Measurements from ENCODE around the gene LRRTM1.

The LRRTM1 gene

GRCh38 chr2:80303909-80304837, at the start of gene LRRTM1:
Gene LRRTM1, minus strand, starts transcription at chr2:80304752. Its CDS starts 933 bp downstream, at chr2:80303819.
- DNase-seq (ENCODE audit: low spot score) = peak; percentile 65

DNA sequence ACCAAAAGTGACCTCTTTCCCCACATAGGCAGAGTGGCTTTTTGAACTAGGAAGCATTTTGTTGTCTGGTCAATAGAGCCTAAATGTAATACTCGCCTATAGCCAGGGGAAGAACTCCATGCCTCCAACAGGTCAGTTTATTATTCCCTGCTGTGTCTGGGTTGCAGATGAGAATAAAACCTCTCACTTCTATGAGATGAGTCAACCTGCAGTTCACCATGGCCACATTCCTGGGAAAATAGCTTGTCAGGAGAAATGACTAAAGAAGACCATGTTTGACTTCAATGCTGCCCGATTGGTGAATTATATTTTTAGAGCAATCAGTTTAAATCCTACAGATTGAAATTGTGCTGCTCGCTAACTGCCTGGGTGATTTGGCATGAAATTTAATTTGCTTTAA, 46.7 kb upstream of the LRRTM1 start:
- no peak for DNase-seq (ENCODE audit: low spot score)

DNA sequence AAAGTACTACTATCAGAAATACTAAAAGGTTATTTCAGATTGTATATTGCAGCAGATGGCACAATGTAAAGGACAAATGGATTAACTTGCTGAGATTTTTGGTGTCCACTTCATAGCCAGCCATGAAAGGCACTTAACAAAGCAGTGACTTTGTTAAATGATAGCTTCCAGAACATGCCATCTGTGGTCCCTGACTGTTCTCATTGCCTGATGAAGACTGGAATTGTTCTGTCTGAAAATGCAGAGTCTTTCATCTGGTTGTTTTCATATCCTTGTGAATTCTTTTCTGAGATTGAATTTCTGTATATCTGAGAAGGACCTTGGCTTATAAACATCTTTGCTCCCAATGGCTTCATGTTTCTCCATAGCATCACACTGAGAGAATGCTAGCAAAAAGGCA, 44.4 kb upstream of the LRRTM1 start:
- DNase-seq (ENCODE audit: low spot score) = no peak

GRCh38 chr2:80348078-80348477, 43.5 kb upstream of the LRRTM1 start:
- DNase-seq (ENCODE audit: low spot score) = no peak

DNA sequence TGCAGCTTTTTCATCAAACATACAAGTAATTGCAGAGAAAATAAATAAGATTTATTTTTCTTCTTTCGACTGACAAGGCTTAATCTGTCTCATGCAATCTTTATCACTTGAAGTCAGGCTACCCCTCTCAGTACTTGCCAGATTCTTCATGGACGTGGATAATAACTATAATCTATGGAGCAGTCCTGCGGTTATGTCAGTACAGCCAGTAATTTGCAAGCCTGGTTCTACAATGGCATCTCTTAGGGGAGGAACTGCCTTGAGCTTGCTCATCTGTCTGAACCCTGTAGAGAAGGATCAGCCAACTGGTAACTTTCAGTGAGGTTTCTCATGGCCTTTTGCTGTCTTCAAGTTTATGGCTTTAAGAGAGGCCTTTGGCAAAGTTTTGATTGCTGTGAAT, 35.5 kb upstream of the LRRTM1 start:
- DNase-seq (ENCODE audit: low spot score) = no peak

- no peak for DNase-seq (ENCODE audit: low spot score)
These were observed 34.2 kb upstream of the LRRTM1 start for GRCh38 chr2:80338794-80339193.

- no peak for DNase-seq (ENCODE audit: low spot score)
These were observed 30.9 kb upstream of the LRRTM1 start for GRCh38 chr2:80335411-80335810.

DNA sequence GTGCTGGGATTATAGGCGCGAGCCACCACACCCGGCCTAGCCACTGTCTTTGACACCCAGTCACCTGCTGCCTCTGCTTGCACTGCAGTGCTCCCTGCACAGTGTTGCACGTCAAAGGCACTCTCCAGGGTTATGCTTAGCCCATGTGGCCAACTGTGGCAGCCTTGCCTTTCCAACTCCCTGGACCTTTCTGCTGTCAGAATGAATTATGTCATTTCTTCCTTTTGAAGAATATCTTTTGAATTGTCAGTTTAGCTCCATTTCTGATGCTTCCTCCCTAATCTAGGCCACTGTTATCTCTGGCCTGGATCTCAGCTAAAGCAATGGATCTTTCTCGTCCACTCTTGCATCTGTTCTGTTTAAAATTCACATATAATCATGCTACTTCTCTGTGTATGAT, 29.3 kb upstream of the LRRTM1 start:
- no peak for DNase-seq (ENCODE audit: low spot score)

DNA sequence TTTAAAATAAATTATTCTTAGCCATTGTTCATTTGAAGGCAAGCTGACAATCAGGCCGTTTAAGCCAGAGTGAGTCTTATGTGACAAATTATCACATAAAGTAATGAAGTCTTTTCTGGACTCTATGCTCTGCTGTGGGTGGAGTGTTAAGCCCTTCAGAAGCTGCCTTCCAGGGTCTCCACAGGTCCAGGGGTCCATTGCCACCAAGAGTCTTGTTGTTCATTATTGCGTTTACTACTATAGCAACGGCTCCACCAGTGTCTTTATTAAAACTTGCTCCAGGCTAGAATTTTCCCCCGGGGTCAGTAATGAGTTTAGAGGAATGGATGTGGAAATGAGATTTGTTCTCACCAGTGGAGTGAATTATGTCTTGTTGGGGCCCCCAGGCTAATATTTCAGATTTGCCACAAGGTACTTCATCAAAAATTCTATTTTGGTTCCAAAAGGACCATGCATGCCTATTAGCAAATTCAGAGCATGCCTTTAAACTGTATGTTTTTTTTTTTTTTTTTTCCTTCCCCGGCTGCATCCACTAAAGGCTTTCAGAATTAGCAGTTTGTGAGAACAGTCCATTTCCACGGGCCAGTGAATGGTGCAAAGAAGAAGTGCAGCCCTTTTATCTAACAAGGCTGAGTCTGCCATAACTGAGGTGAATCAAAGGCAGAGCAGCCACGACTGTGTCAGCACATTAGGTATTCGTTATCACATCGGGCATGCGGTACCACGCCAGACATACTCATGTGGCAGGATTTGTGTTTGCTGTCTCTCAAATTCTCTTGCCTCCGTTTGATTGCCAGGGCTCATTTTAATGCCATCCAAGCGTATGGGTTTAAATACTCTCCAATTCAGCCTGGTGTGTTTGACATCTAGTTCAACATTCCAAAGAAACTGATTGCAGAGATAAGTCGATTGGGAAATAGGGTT, 26.2 kb upstream of the LRRTM1 start:
- DNase-seq (ENCODE audit: low spot score) = no peak

DNA sequence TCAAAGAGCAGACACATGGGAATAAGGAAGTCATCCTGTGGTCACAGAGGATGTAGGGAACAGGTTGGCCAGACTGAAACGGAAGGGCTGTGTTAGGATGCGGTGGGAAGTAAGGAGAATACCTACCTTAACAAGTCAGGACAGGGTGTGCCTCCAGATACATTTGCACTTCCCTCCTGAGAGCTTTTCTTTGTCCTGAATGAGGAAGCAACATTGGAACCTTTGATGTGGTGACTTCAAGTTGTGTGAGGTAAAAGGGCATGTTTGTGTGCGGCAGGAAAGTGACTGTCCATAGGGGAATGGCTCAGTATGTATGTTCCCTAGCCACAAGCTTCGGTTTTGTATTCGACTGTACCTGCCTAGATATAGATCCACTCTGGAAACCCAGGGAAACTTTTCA, 24.9 kb upstream of the LRRTM1 start:
- DNase-seq (ENCODE audit: low spot score) = no peak

DNA sequence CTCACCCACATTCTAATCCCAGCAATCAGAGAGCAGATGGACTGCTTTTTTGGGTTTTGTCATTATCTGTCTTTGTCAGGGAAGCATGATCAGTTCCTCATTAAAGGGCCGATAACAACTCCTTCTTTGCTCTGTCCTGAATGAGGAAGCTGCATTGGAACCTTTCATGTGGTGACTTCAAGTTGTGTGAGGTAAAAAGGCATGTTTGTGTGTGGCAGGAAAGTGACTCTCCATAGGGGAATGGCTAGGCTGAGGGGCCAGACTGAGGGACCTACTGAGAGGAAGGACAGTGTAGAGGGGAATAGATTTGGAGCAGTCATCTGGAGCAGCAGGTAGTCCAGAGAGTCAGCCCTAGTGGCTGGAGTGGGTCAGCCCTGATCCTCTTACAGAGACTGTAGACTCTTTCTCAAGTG, 23.6 kb upstream of the LRRTM1 start:
- DNase-seq (ENCODE audit: low spot score) = no peak

DNA sequence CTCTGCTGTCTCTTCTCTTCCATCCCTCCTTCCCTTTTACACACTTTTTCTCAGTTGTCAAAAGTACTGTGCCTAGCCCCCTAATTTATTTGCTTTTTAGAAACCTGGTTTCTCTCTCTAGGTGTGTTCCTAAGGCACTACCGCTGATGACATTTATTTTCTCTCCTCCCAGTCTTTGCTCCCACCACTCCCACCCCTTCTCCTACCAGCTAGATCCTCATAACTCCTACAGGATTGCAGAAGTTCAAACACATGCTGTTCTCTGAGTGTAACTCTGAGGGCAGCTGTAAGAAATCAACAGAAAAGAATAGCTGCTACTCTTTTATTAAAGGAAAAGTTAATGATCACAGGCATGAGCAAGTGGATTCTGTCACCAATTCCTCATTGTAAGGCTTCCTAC, 22.3 kb upstream of the LRRTM1 start:
- DNase-seq (ENCODE audit: low spot score) = no peak

DNA sequence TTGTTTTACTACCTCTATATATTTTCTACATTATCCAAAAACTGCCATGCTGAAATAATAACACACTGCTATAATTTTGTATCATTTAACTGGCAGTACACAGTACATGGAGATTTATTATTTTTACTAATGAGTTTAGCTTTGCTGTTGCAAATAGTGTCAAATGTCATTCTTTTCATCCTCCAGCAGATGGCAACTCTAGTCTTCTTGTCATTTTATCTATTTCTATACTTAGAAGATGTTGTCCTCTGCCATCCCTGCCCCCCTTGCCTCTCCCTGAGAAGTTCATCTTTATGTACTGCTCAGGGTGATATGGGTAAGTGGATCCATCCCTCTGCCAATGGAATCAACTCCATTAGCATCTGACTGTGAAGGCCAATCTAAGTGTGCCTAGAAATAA, 21.7 kb upstream of the LRRTM1 start:
- DNase-seq (ENCODE audit: low spot score) = peak; percentile 36

DNA sequence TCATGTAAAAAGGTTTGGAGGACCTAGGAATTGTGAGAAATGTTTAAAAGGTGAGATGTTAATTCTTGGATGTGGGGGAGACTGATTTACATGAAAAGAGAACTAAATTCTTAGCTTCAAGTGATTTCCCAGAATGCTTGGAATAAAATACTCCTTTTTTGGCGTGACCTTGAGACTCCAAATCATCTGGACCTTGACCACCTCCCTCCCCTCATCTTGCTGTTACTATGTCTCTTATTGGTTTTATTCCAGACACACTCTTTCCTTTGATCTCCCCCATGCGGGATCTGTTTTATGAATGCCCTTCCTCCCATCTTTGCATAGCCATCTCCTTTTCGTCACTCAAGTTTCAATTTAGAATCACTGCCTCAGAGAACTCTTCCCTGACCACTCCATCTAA, 20.0 kb upstream of the LRRTM1 start:
- no peak for DNase-seq (ENCODE audit: low spot score)

GRCh38 chr2:80323610-80324009, 19.1 kb upstream of the LRRTM1 start:
- DNase-seq (ENCODE audit: low spot score) = no peak

GRCh38 chr2:80322958-80323357, 18.4 kb upstream of the LRRTM1 start:
- no peak for DNase-seq (ENCODE audit: low spot score)

DNA sequence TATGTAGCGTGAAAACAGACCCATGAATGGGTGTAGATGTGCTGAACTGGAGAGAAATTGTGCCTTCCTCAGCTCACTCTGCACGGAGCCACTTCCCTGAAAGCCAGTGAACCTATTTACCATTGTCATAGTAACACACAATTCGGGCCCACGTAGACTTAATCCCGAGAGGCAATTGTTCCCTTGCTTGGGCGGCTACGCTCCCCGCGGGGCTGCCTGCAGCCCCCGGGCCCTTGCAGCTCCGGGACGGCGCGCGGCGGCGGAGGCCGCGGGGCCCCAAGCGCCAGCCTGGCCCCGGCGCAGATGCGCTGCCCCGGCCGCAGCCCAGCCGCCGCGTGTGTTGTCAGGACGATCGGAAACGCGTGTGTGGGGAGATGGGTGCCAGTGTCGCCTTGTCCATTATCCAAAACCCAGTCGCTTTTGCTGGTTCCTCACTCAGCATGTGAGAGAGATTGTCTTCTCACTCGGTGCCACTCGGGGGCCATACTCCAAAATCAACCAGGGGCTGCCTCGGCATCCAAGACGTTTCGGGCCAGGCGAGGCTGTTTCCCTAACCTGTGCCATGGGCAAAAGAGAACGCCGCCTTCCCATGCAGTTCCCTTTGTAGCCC, 17.9 kb upstream of the LRRTM1 start:
- DNase-seq (ENCODE audit: low spot score) = peak; percentile 21

- DNase-seq (ENCODE audit: low spot score) = no peak
These were observed 7.8 kb upstream of the LRRTM1 start for GRCh38 chr2:80312282-80312839.

- no peak for DNase-seq (ENCODE audit: low spot score)
These were observed 6.8 kb upstream of the LRRTM1 start for GRCh38 chr2:80311304-80311703.

DNA sequence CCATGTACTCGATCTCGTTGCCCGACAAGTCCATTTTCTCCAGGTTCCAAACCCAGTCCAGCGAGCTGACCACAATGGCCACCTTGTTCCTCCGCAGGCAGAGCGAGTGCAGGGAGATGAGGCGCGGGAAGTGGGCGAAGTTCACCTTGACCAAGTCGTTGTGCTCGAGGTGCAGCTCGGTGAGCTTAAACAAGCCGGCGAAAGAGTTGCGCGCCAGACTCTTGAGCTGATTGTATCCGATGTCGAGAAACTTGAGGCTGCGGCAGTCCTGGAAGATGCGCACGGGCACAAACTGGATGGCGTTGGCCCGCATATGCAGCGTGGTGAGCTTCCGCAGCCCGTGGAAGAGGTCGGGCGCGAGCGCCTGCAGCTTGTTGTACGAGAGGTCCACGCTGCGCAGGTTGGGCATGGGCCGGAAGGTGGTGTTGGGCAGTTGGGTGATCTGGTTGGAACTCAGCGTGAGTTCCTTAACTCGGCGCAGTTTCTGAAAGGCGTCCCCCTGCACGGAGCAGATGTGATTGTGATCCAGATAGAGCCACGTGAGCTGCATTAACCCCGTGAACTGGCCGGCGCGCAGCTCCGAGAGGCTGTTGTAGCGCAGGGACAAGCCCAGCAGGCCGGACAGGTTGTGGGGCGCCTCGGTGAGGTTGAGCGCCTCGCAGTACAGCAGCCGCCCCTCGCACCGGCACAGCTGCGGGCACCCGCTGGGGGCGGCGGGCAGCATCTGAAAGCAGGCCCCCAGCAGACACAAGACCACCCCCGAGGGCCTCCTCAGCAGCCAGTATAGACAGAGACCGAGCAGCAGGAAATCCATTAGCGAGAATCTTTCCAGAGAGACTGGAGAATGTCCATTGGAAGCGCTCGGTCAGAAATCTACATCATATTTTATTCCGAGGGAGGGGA, 1.3 kb downstream of the LRRTM1 start:
- DNase-seq (ENCODE audit: low spot score) = peak; percentile 44
